IMR-90 (cell line): Measurements from ENCODE around the gene OPCML. TPM values are rescaled to one million over a fixed set of nuclear protein-coding genes. Genes with fewer than 3 reads are reported as not detected.

Experiments used
- ATAC-seq: fragments of 200-7000 bp; cut with Tn5 transposase; 2 replicates; pipeline ENCODE4 v1.9.1; 2020; ENCODE audit warnings: low read depth, mild to moderate bottlenecking, moderate library complexity
- BruUV-seq: library from RNA; stranded (reverse); fragments of 400-500 nt; replicated peaks from 2 replicates; lab custom pipeline; 2021; lab: Mats Ljungman, UMichigan
- CTCF ChIA-PET: fragments of 300-600 bp; formaldehyde crosslinking; extraction: SDS; loops from one replicate; lab custom pipeline; 2021; ENCODE audit warnings: antibody characterized with exemption; lab: Yijun Ruan, JAX
- POLR2A ChIA-PET: fragments of 300-600 bp; sonication (Branson Sonifier 250); formaldehyde crosslinking; loops from one replicate; lab custom pipeline; 2022; ENCODE audit warnings: antibody characterized with exemption; ENCODE audit not compliant: unreplicated experiment; lab: Charles Lee
- DNase-seq: peaks from one replicate; pipeline ENCODE4 v3.0.0; 2013
- H2AFZ ChIP-seq: replicated peaks from 2 replicates; pipeline ENCODE3; 2013; ENCODE audit warnings: low read length, mild to moderate bottlenecking; ENCODE audit not compliant: poor library complexity
- H2AK5ac ChIP-seq: 2 replicates; pipeline ENCODE4 v1.6.1; 2013; ENCODE audit warnings: low read depth, low read length, inconsistent platforms
- H2AK9ac ChIP-seq: replicated peaks from 2 replicates; pipeline ENCODE3; 2013; ENCODE audit warnings: mild to moderate bottlenecking, low read depth, low read length, moderate library complexity; ENCODE audit not compliant: poor library complexity
- H2BK120ac ChIP-seq: 2 replicates; pipeline ENCODE4 v1.6.1; 2013; ENCODE audit warnings: low read depth, low read length, inconsistent platforms
- H2BK15ac ChIP-seq: 3 replicates; pipeline ENCODE4 v1.6.1; 2013; ENCODE audit warnings: low read depth, low read length, inconsistent platforms
- H2BK20ac ChIP-seq: 2 replicates; pipeline ENCODE4 v1.6.1; 2013; ENCODE audit warnings: low read depth, mild to moderate bottlenecking, inconsistent platforms, low read length, moderate library complexity
- H2BK5ac ChIP-seq: 2 replicates; pipeline ENCODE4 v1.6.1; 2013; ENCODE audit warnings: mild to moderate bottlenecking, low read depth, low read length, inconsistent platforms; ENCODE audit not compliant: poor library complexity, severe bottlenecking
- H3K14ac ChIP-seq: replicated peaks from 2 replicates; pipeline ENCODE4 v1.6.1; 2013; ENCODE audit warnings: low read depth, low read length, inconsistent platforms
- H3K18ac ChIP-seq: 2 replicates; pipeline ENCODE4 v1.6.1; 2013; ENCODE audit warnings: low read depth, low read length, control low read depth
- H3K23ac ChIP-seq: 2 replicates; pipeline ENCODE4 v1.6.1; 2013; ENCODE audit warnings: low read depth, low read length, inconsistent platforms
- H3K27ac ChIP-seq: 2 replicates; pipeline ENCODE4 v1.5.1; 2013; ENCODE audit warnings: mild to moderate bottlenecking, control low read depth, low read length; ENCODE audit not compliant: insufficient read depth
- H3K27me3 ChIP-seq: 2 replicates; pipeline ENCODE4 v1.6.1; 2013; ENCODE audit warnings: low read length; ENCODE audit not compliant: control insufficient read depth, insufficient read depth
- H3K36me3 ChIP-seq: 2 replicates; pipeline ENCODE4 v1.6.1; 2013; ENCODE audit warnings: low read length, mixed read lengths; ENCODE audit not compliant: control insufficient read depth, insufficient read depth
- H3K4ac ChIP-seq: 2 replicates; pipeline ENCODE4 v1.6.1; 2013; ENCODE audit warnings: low read depth, low read length, inconsistent platforms
- H3K4me1 ChIP-seq: 2 replicates; pipeline ENCODE4 v1.6.1; 2013; ENCODE audit warnings: low read length, mixed read lengths; ENCODE audit not compliant: control insufficient read depth, insufficient read depth
- H3K4me2 ChIP-seq: 2 replicates; pipeline ENCODE4 v1.6.1; 2013; ENCODE audit warnings: low read depth, mild to moderate bottlenecking, control low read depth, low read length, moderate library complexity
- H3K4me3 ChIP-seq: 2 replicates; pipeline ENCODE4 v1.5.1; 2013; ENCODE audit warnings: low read depth, mild to moderate bottlenecking, control low read depth, low read length, moderate library complexity; ENCODE audit not compliant: insufficient read depth
- H3K56ac ChIP-seq: 2 replicates; pipeline ENCODE4 v1.6.1; 2013; ENCODE audit warnings: low read length, inconsistent platforms; ENCODE audit not compliant: insufficient read depth; ENCODE audit errors: extremely low read depth
- H3K79me1 ChIP-seq, 2 experiments: 2 replicates each; pipeline ENCODE4 v1.6.1; 2013; ENCODE audit warnings: low read length in 2 of 2, inconsistent platforms in 1 of 2, low read depth in 1 of 2
- H3K9ac ChIP-seq: 2 replicates; pipeline ENCODE4 v1.6.1; 2013; ENCODE audit warnings: low read depth, low read length, control low read depth
- H3K9me1 ChIP-seq: 2 replicates; pipeline ENCODE4 v1.6.1; 2013; ENCODE audit warnings: low read length, inconsistent platforms; ENCODE audit not compliant: insufficient read depth
- H3K9me3 ChIP-seq: 2 replicates; pipeline ENCODE4 v1.6.1; 2013; ENCODE audit warnings: low read length; ENCODE audit not compliant: control insufficient read depth, insufficient read depth
- H4K20me1 ChIP-seq: 2 replicates; pipeline ENCODE4 v1.6.1; 2013; ENCODE audit warnings: low read length, inconsistent platforms; ENCODE audit not compliant: insufficient read depth
- H4K5ac ChIP-seq: 2 replicates; pipeline ENCODE4 v1.6.1; 2013; ENCODE audit warnings: mild to moderate bottlenecking, low read depth, low read length, control low read depth
- H4K8ac ChIP-seq, 2 experiments: 2 replicates each; pipeline ENCODE4 v1.6.1; 2013; ENCODE audit warnings: low read depth in 2 of 2, low read length in 2 of 2, control low read depth in 1 of 2, inconsistent platforms in 1 of 2
- H4K91ac ChIP-seq: 2 replicates; pipeline ENCODE4 v1.6.1; 2013; ENCODE audit warnings: low read depth, low read length, inconsistent platforms; ENCODE audit not compliant: insufficient read depth
- FOS ChIP-seq: fragments of 150-350 bp; IDR thresholded peaks from 2 replicates; pipeline ENCODE4 v1.6.1; 2016; ENCODE audit warnings: low read depth, low read length
- MAFK ChIP-seq: IDR thresholded peaks from 2 replicates; pipeline ENCODE4 v1.6.1; 2012; ENCODE audit warnings: low read depth, low read length, improper control_type of control experiment
- MAZ ChIP-seq: IDR thresholded peaks from 2 replicates; pipeline ENCODE4 v1.6.1; 2012; ENCODE audit warnings: low read depth, mild to moderate bottlenecking, low read length, improper control_type of control experiment, moderate library complexity, borderline replicate concordance
- MXI1 ChIP-seq: IDR thresholded peaks from 2 replicates; pipeline ENCODE4 v1.6.1; 2012; ENCODE audit warnings: low read depth, mild to moderate bottlenecking, low read length, moderate library complexity, borderline replicate concordance
- POLR2A ChIP-seq: IDR thresholded peaks from 2 replicates; pipeline ENCODE4 v1.6.1; 2012; ENCODE audit warnings: mild to moderate bottlenecking, low read depth, low read length
- RCOR1 ChIP-seq: IDR thresholded peaks from 2 replicates; pipeline ENCODE4 v1.6.1; 2012; ENCODE audit warnings: mild to moderate bottlenecking, low read length, improper control_type of control experiment; ENCODE audit not compliant: insufficient replicate concordance
- USF2 ChIP-seq: fragments of 150-350 bp; IDR thresholded peaks from 2 replicates; pipeline ENCODE4 v1.6.1; 2017; ENCODE audit warnings: mild to moderate bottlenecking, antibody characterized with exemption, low read length, low read depth
- WGBS, 2 experiments: methylation state at CpG; one replicate each; pipeline versions ENCODE4 v1.1.5 to v1.1.7; 2013; ENCODE audit warnings: missing lambda C conversion rate in 2 of 2; ENCODE audit not compliant: insufficient read length in 1 of 2; ENCODE audit errors: extremely low coverage in 2 of 2; 5-methylcytosine and 5-hydroxymethylcytosine counted together
- dilution Hi-C: fragments of 300-500 bp; cut with HindIII; formaldehyde crosslinking; loops from one replicate; pipeline ENCODE4 v1.14.3; 2018; ENCODE audit warnings: low sequenced_read_pairs; ENCODE audit not compliant: unreplicated experiment
- in situ Hi-C: fragments of 300-500 bp; cut with MboI; formaldehyde crosslinking; loops from 3 replicates; pipeline ENCODE4 v1.14.3; 2019; ENCODE audit warnings: low sequenced_read_pairs, inconsistent platforms, mixed read lengths
- intact Hi-C: fragments of 100-400 bp; cut with micrococcal nuclease; formaldehyde crosslinking; loops from 2 replicates; pipeline ENCODE4 v1.10.0; 2022
- polyA plus RNA-seq, 3 experiments: library from polyadenylated mRNA; depleted of rRNA; stranded (reverse); fragments of >200 nt; gene quantifications; 2 replicates each; pipeline ENCODE4 v1.2.3, GENCODE V29; 2012; ENCODE audit warnings: low replicate concordance in 1 of 3
- total RNA-seq: library from RNA; depleted of rRNA; stranded (reverse); fragments of >200 nt; gene quantifications from 2 replicates; pipeline ENCODE4 v1.2.3, GENCODE V29; 2012

OPCML gene
- total and polyA plus RNA-seq, 2 of the 4 experiments (the other 2 are of a cell fraction): under 0.01 to 2.6 TPM

- intact Hi-C loops: no loop called here
- no peak overlapping the region for H3K4me2 ChIP-seq
Observed at GRCh38 chr11:133343951-133344350, 188.3 kb downstream of the OPCML start.

More at GRCh38 chr11:133343951-133344350, 188.3 kb downstream of the OPCML start:
- DNase-seq (no peak), ATAC-seq (no peak)
- BruUV-seq: no TSS peak
- Histone ChIP-seq H2AFZ (no peak overlapping the region), H3K36me3 (no peaks in the 10 kb centered on the region), H3K4me1 (no peaks in the 10 kb centered on the region), H3K9ac (no peak overlapping the region), H3K27me3 (no peaks in the 10 kb centered on the region), H3K79me1 (no peaks in the 10 kb centered on the region), H3K9me3 (peaks cover 35% of the 10 kb centered on the region), H4K8ac (no peak overlapping the region), H3K14ac (no peak overlapping the region), H3K18ac (no peak overlapping the region), H4K5ac (no peak overlapping the region), H2AK5ac (no peak overlapping the region), H4K91ac (no peak overlapping the region), H3K23ac (no peak overlapping the region), H4K20me1 (no peaks in the 10 kb centered on the region), H2BK120ac (no peak overlapping the region), H2AK9ac (no peak overlapping the region), H3K56ac (no peak overlapping the region), H2BK20ac (no peak overlapping the region), H3K4ac (no peak overlapping the region), H2BK5ac (no peak overlapping the region), H3K4me3 (no peak overlapping the region), H3K9me1 (no peaks in the 10 kb centered on the region), H2BK15ac (no peak overlapping the region), H3K27ac (no peak overlapping the region)
- POLR2A ChIA-PET: no interaction called here
- 32% methylated on average over 3 of the region's 9 CpGs; no CpG with 5 or more reads in 1 of the 2 experiments for WGBS, 2 experiments
- in situ Hi-C loops (no loop called here), dilution Hi-C loops (no loop called here)
- CTCF ChIA-PET: no interaction called here
- TF ChIP-seq MAZ (no peak), RCOR1 (no peak), POLR2A (no peak), FOS (no peak), USF2 (no peak), MXI1 (no peak), MAFK (no peak)
